Nephron (organoid): ENCODE results near the gene VASP.

Source experiments
- H3K27ac Mint-ChIP-seq, 3 experiments: 2 replicates each; pipeline ENCODE4 v1.8.0; 2020; ENCODE audit warnings: mixed read lengths in 3 of 3, mild to moderate bottlenecking in 2 of 3, moderate library complexity in 1 of 3
- H3K27me3 Mint-ChIP-seq: 2 replicates; pipeline ENCODE4 v1.8.0; 2021; ENCODE audit warnings: low read depth, mild to moderate bottlenecking, moderate library complexity, mixed read lengths
- H3K36me3 Mint-ChIP-seq: 2 replicates; pipeline ENCODE4 v1.8.0; 2020; ENCODE audit warnings: low read depth, mixed read lengths
- H3K4me1 Mint-ChIP-seq: 2 replicates; pipeline ENCODE4 v1.8.0; 2020; ENCODE audit warnings: mixed read lengths
- H3K4me3 Mint-ChIP-seq, 3 experiments: 2 replicates each; pipeline ENCODE4 v1.8.0; 2020; ENCODE audit warnings: mild to moderate bottlenecking in 3 of 3, mixed read lengths in 3 of 3, moderate library complexity in 2 of 3
- H3K9me3 Mint-ChIP-seq: 2 replicates; pipeline ENCODE4 v1.8.0; 2020; ENCODE audit warnings: mixed read lengths
- CTCF ChIP-seq, 3 experiments: fragments of 200-600 bp; sonication (generic); IDR thresholded peaks; one replicate each; pipeline ENCODE4 v1.5.0; 2021; ENCODE audit warnings: antibody characterized with exemption in 3 of 3; ENCODE audit not compliant: unreplicated experiment in 3 of 3

Gene VASP

DNA sequence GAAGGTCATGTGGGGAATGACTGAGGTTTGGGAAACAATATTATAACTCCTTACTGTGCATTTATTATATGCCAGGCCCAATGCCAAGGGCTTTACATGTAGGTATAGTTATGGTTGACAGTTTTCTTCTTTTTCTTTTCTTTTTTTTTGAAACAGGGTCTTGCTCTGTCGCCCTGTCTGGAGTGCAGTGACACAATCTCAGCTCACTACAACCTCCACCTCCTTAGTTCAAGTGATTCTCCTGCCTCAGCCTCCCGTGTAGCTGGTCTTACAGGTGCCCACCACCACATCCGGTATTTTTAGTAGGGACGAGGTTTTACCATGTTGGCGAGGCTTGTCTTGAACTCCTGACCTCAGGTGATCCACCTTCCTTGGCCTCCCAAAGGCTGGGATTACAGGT, 24.2 kb upstream of the VASP start:
- Mint-ChIP-seq H3K36me3 (no peaks in the 10 kb centered on the region), H3K9me3 (no peaks in the 10 kb centered on the region), H3K4me1 (no peaks in the 10 kb centered on the region)

DNA sequence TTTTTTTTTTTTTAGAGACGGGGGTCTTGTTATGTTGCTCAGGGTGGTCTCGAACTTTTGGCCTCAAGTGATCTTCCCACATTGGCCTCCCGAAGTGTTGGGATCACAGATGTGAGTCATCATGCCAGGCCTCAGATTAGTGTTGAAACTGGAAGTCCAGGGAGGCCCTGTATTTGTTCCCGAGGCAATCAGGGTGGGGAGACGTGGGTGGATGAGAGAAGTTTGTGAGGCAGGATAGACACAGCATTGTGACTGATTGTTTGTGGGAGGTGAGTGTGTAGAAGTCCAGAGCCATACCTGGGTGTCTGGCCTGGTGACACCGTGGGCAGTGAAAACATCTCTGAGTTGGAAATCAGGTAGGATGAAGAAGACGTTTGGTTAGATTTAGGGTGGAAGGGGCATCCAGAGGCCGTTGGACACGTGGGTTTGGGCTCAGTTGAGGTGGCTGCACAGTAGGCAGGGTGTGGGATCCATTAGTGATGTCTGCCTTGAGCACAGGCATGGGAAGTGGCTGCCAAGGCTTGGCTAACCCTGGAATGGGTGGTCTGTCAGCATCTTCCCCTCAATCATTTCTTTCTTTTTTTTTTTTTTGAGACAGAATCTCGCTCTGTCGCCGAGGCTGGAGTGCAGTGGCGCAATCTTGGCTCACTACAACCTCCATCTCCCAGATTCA, 22.9 kb upstream of the VASP start:
- Mint-ChIP-seq H3K4me3 (peak overlapping the region; percentile 56 to 95 (median 65)), H3K4me1 (no peaks in the 10 kb centered on the region), H3K27ac (no peak overlapping the region), H3K9me3 (no peaks in the 10 kb centered on the region), H3K27me3 (peaks cover 4% of the 10 kb centered on the region), H3K36me3 (no peaks in the 10 kb centered on the region)
- TF ChIP-seq CTCF (IDR thresholded peaks at IDR 0.05; ENCODE audit: unreplicated experiment in 3 of 3) = no peak

More for the DNA sequence above, 24.2 kb upstream of the VASP start:
- peaks cover 4% of the 10 kb centered on the region for H3K27me3 Mint-ChIP-seq
- no peak overlapping the region for H3K4me3 Mint-ChIP-seq
- no peak overlapping the region for H3K27ac Mint-ChIP-seq
- TF ChIP-seq CTCF (IDR thresholded peaks at IDR 0.05; ENCODE audit: unreplicated experiment in 3 of 3) = no peak

DNA sequence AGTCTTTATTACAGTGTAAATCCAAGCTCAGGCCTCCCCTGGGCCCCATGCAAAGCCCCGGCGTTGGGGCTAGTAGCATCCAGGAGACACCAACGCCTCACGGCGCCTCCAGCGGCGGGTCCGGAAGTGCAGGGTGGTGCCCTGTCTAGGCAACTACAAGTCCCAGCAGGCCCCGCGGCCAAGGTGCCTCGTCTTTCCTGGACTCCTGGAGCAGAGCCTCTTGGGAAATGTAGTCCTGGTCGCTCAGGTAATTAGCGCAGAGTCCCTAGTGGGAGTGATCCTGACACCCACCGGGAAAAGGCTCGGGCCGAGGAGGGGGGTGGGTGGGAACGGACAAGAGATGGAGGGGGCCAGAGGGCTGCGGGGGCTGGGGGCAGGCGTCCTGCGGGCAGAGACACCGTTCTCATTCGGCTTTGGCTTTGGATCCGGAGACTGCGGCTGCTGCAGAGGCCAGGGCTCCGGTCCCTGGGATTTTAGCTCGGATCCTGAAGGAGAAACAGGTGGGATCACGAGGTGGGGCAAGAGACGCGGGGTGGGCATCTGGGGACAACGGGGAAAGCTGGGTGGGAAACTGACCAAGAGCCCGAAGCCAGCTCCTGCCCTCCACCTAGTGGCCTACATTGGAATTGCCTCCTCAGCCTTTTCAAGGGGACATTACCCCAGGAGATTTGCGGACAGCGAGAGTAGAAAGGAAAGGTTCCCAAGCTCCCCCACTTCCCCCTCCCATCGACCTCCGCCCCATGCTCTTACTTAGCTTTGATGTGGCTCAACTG, 21.8 kb upstream of the VASP start:
- Mint-ChIP-seq H3K27ac (peak overlapping the region; percentile 44 to 74 (median 58)), H3K4me3 (peak overlapping the region; percentile 95), H3K9me3 (no peaks in the 10 kb centered on the region), H3K4me1 (no peaks in the 10 kb centered on the region), H3K27me3 (no peaks in the 10 kb centered on the region), H3K36me3 (no peaks in the 10 kb centered on the region)
- peak; percentile 65 to 69 (median 67) for TF ChIP-seq CTCF (IDR thresholded peaks at IDR 0.05; ENCODE audit: unreplicated experiment in 3 of 3)

GRCh38 chr19:45488708-45489107, 18.6 kb upstream of the VASP start:
- Mint-ChIP-seq H3K27me3 (peaks cover 8% of the 10 kb centered on the region), H3K4me1 (peaks cover 18% of the 10 kb centered on the region), H3K4me3 (no peak overlapping the region), H3K27ac (no peak overlapping the region), H3K9me3 (no peaks in the 10 kb centered on the region), H3K36me3 (no peaks in the 10 kb centered on the region)
- TF ChIP-seq CTCF (IDR thresholded peaks at IDR 0.05; ENCODE audit: unreplicated experiment in 3 of 3) = no peak

GRCh38 chr19:45489216-45489855, 17.9 kb upstream of the VASP start:
- Mint-ChIP-seq H3K4me1 (peaks cover 18% of the 10 kb centered on the region), H3K9me3 (no peaks in the 10 kb centered on the region), H3K36me3 (no peaks in the 10 kb centered on the region), H3K27ac (no peak overlapping the region), H3K27me3 (peaks cover 8% of the 10 kb centered on the region), H3K4me3 (no peak overlapping the region)
- no peak for TF ChIP-seq CTCF (IDR thresholded peaks at IDR 0.05; ENCODE audit: unreplicated experiment in 3 of 3)
